Body of pancreas (tissue), 4 donors: ENCODE results near the gene RPS18.
A peak's percentile ranks its signal among the peaks of the same experiment; 100 is the strongest.

ENCODE experiments used
- CTCF ChIP-seq, 7 experiments: fragments of 450-650 bp in 4 of 7; fragments of 200-600 bp in 3 of 7; sonication (generic) in 3 of 7; IDR thresholded peaks; one replicate each; pipeline ENCODE4 v1.5.1; 2016 to 2019; ENCODE audit warnings: antibody characterized with exemption in 7 of 7
- POLR2A ChIP-seq, 3 donors: fragments of 450-650 bp; IDR thresholded peaks; one replicate each; pipeline ENCODE4 v1.6.1; 2016; ENCODE audit warnings: antibody characterized with exemption in 3 of 3, mild to moderate bottlenecking in 2 of 3

GRCh38 chr6:33279971-33280511 lies 8.2 kb downstream of the RPS18 start:
- TF ChIP-seq CTCF (IDR thresholded peaks at IDR 0.05) (peak in 5 of 7 experiments; percentile 34 to 63 (median 55)), POLR2A (IDR thresholded peaks at IDR 0.05) (no peak)
